HG03442 (cell line): ENCODE data around the gene C14orf132.

Source experiments
- ATAC-seq: cut with Tn5 transposase; IDR thresholded peaks from one replicate; pipeline ENCODE4 v1.9.1; 2021; ENCODE audit warnings: mild to moderate bottlenecking, moderate library complexity; ENCODE audit not compliant: unreplicated experiment

C14orf132 gene

GRCh38 chr14:96096639-96097610, 57.8 kb downstream of the C14orf132 start:
- no peak for ATAC-seq

GRCh38 chr14:96097752-96098151, 58.6 kb downstream of the C14orf132 start:
- ATAC-seq, result no peak

GRCh38 chr14:96098309-96098998, 59.3 kb downstream of the C14orf132 start:
- ATAC-seq, result no peak

GRCh38 chr14:96098999-96099335, 59.8 kb downstream of the C14orf132 start:
- no peak for ATAC-seq

- no peak for ATAC-seq
Observed at GRCh38 chr14:96100161-96101064, 61.3 kb downstream of the C14orf132 start.

- no peak for ATAC-seq
Observed at GRCh38 chr14:96102081-96102856, 63.1 kb downstream of the C14orf132 start.

- ATAC-seq, result no peak
Observed at GRCh38 chr14:96103075-96103474, 63.9 kb downstream of the C14orf132 start.

GRCh38 chr14:96103560-96104460, 64.6 kb downstream of the C14orf132 start:
- no peak for ATAC-seq

GRCh38 chr14:96104469-96105057, 65.4 kb downstream of the C14orf132 start:
- no peak for ATAC-seq

- no peak for ATAC-seq
Observed at GRCh38 chr14:96105089-96105925, 66.1 kb downstream of the C14orf132 start.

GRCh38 chr14:96105926-96106441, 66.8 kb downstream of the C14orf132 start:
- no peak for ATAC-seq

- no peak for ATAC-seq
Observed at GRCh38 chr14:96106891-96107290, 67.7 kb downstream of the C14orf132 start.

- ATAC-seq, result no peak
Observed at GRCh38 chr14:96108061-96108795, 69.1 kb downstream of the C14orf132 start.

GRCh38 chr14:96108911-96109310, 69.7 kb downstream of the C14orf132 start:
- ATAC-seq, result no peak

- no peak for ATAC-seq
Observed at GRCh38 chr14:96109596-96110355, 70.6 kb downstream of the C14orf132 start.

- ATAC-seq, result no peak
Observed at GRCh38 chr14:96112032-96112431, 72.9 kb downstream of the C14orf132 start.
